ENCODE results near the gene SNX32. TPM values are rescaled to one million over a fixed set of nuclear protein-coding genes. Genes with fewer than 3 reads are reported as not detected.

Gene SNX32
- 0.32 and 1.3 TPM in 2 replicates for total RNA-seq

DNA sequence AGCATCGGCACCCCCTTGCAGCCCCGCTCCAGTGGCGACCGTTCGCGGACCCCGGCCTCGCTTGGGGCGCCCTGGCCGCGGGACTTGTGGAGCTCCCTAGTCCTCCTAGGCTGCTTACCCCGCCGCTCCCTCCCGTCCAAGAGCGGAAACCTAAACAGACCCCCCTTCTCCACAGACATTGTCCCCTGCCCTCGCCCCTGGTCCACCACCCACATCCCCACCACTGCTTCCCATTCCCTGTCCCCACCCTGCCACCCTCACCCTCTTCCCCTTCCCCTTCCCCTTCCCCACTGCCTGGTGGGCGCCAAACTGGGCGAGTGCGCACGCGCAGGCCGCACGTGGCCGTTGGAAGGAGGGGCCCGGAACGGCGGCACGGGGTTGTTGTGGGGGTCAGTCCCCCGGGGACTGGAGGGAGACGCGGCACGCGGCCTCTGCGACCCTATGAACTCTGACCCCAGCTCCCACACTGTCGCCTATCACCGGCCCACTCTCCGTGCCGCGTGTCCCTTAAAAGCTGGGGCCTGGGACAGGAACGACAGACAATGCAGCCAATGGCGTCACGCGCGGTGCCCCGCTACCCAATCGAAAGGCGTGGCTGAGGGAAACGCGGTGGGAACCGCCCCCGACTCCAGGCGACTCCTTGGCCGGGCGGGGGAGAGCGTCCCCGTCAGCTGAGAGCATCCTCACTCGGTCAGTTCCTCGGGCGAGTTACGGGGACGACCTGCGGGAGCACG lies at the start of gene SNX32:
Gene SNX32 (plus strand): TSS at position 667 of the 734 bp plus-strand sequence. CDS start 103 bp downstream, outside the sequence.

DNA sequence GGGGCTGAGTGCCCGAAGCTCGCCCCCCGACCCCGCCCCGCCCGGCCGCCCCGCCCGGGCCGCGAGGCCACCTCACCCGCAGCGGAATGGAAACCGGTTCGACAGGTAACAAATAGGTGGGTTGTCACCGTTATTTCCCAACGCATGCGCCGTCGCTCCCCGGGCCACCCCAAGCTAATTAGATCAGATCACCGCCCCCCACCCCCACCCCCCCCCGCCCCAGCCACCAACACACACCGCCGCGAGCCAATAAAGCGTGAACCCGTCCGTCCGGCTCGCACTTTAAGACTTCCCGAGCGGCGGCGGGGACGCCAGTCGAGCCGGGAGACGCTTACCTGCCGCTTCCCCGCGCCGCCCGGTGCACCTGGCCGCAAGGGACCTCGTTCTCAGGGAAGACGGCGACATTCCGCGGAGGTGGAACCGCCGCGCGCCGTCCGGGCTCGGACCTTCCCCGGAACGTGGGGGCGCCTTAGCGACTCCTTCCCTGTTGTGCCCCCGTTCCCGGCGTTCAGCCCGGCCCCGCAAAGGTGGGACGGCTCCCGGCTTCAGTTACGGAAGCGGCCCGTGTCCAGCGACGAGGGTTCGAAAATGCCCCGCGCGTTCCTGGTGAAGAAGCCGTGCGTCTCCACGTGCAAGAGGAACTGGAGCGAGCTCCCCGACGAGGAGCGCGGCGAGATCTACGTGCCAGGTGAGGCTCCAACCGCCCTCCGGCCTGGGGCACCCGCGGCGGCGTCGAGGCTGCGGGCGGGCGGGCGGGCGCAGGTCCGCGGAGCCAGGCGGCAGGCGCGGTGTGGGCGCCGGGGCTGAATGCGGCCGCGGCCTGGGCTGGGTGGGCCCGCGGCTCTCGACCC lies 46.8 kb upstream of the SNX32 start, which contains the start of gene OVOL1:
Gene OVOL1 (plus strand): TSS at position 278 of the 851 bp plus-strand sequence. CDS start 311 bp downstream, at position 589.

DNA sequence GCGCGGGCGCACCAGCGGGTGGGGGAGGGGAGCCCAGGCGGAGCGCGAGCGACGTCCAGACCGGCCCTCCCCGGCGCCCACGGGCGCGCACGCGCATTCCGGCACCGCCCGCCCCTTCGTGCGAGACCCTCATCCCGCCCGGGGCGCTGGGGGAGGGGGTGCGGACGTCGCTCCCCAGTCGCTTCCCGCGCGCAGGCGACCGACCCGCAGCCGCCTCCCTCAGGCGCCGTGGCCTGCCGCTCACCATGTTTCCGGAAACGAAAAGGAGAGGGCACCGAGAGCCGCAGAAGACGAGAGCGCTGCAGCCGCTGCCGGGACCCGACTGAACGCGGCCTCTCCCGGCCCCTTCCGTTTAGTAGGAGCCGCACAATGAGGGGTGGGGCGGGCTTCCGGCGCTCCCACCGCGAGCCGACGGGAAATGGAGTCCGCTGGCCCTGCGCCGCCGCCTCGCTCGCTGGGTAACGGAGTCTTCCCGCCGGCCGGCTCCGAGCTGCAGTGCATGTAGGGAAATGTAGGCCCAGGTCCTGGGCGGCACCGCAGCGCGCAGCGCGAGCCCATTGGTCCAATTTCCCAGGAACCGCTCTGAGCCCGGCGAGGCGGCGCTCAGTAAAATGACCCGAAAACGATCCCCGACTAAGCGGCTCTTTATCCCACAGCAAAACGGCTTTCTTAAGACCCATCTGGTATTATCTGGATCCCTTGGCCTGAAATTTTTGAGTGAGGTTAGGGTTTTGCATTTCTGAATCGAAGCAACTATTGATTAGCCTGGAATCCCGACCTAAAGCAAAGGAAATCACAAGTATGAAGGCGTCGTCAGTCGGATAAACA lies 24.3 kb downstream of the SNX32 start, which contains the start of gene CFL1:
Gene CFL1 (minus strand): TSS at position 328 of the 828 bp plus-strand sequence. CDS start 81 bp downstream, at position 247.

DNA sequence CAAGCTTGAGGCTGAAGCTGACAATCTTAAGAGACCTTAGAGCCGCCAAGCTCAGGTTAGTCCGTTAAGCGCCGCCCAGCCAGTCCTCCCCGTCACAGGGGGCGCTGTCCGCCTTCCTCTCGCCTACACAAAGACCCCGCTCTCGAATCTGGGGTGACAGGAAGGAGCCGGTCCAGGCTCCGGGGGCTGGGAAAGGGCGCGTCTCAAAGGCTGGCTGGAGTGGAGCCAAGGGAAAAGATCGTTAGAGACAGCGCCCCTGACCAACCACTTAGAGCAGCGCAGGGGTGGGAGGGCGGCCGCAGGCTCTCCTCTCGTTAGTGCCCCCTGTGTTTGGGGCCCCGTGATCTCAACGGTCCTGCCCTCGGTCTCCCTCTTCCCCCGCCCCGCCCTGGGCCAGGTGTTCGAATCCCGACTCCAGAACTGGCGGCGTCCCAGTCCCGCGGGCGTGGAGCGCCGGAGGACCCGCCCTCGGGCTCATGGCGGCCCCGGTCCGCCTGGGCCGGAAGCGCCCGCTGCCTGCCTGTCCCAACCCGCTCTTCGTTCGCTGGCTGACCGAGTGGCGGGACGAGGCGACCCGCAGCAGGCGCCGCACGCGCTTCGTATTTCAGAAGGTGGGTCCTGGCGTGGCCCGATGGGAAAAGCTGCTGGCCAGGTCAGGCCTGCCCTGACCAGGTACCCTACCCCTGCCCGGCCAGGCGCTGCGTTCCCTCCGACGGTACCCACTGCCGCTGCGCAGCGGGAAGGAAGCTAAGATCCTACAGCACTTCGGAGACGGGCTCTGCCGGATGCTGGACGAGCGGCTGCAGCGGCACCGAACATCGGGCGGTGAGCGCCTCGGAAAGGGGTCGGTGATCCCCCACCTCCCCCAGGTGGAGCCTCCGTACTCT lies 26.8 kb downstream of the SNX32 start, which contains the start of gene MUS81:
Gene MUS81 (plus strand): TSS at position 156 of the 887 bp plus-strand sequence. CDS start 321 bp downstream, at position 477.

DNA sequence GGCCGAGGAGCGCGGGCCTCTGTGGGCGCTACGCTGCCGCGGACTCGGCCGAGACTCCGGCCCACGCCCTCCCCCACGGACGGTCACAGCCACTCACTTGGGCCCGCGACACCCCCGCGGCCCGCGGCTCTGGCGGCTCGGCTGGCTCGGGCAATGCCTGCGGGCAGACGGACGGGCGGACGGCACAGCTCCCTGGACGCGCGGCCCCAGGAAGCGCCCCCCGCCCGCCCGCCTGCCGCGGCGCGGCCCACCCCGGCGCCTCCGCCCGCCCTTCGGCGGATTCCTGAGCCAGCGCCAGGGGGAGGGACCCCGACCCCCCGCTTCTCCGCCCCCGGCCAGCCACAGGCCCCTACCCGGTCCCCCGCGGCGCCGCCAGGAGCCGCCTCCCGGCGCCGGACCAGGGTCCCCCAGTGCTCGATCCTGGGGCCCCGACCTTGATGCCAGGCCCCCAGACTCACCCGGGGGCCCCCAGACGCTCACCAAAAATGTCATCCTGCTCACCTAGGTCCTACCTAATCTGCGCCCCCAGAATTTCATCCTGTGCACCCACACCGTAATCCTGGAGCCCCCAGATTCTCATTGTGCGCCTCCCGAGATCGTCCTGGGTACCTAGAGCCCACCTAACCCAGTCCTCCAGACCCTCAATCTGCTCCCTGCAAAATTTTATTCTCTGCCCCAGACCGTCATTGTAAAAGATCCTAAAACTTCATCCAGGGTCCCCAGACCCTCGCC lies 39.0 kb downstream of the SNX32 start, which contains the start of gene EFEMP2:
Gene EFEMP2 (minus strand): TSS at position 215 of the 732 bp plus-strand sequence. CDS start 446 bp downstream, outside the sequence.

DNA sequence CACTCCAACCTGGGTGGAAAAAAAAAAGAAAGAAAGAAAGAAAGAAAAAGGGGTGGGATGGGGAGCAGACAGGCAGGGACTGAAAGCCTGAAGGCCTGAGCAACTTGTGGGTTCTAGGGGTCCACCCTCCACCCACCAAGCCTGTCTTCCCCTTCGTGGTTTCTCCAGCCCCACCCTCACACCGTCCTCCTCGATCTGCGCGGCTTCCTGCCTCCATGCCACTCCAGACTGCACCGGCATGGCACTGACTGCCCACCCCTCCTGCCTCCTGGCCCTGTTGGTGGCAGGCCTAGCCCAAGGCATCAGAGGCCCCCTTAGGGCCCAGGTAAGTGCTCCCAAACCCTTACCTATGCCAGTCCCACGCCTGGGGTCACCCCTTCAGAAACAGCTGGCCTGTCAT lies 45.9 kb downstream of the SNX32 start, which contains the start of gene CTSW:
Gene CTSW (plus strand): TSS at position 221 of the 400 bp plus-strand sequence. CDS start 18 bp downstream, at position 239.

DNA sequence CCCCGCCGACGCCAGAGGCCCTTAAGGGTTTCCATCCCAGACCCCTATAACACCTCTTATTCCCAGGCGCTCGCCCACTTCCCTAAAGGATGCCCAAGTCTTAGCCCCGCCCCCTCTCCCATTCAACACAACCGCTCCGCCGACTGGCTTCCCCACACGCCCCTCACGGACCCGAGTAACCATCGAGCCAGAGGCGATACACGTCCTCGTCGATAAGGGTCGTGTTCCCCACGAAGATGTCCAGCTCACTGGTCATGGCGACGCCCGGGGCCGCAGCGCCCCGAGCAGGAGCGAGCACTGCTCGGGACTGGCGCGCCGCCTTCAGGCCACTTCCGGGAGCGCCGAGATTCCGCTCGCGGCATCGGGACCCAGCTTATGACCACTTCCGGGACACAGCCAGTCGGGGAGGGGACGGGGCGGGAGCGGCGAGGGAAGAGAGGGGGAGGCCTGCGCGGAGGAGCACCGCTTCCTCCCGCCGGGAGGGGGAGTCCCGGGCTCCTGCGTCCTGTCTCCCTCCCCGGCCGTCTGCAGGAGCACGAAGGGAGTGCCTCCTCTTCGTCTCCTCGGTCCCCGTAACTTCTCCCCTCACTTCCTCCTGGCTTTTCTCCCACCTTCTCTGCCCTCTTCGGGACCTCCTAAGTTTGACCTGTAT lies 54.5 kb downstream of the SNX32 start, which contains the start of gene FIBP:
Gene FIBP (minus strand): TSS at position 309 of the 652 bp plus-strand sequence. CDS start 53 bp downstream, at position 256.

DNA sequence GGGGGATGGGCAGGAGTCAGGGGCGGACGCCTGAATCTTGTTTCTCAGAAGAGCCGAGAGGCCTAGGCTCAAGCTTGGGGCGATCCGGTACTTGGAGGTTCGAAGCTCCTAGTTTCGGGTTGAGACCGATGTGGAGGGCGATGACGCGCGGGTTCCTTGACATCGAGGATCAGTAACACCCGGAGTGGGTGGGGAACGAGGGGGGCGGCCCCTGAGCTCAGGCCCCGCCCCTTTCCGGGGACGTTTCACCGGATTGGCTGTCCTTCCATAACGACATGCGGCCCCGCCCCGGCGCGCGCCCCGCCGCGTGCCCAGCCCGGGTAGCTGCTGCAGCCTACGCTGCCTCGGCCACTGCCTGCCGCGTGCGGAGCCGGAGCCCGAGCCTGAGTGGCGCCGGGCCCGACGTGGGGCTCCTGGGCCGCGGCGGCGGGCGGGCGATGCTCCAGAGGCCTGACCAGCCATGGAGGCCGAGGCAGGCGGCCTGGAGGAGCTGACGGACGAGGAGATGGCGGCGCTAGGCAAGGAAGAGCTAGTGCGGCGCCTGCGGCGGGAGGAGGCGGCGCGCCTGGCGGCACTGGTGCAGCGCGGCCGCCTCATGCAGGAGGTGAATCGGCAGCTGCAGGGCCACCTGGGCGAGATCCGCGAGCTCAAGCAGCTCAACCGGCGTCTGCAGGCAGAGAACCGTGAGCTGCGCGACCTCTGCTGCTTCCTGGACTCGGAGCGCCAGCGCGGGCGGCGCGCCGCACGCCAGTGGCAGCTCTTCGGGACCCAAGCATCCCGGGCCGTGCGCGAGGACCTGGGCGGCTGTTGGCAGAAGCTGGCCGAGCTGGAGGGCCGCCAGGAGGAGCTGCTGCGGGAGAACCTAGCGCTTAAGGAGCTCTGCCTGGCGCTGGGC lies 56.8 kb downstream of the SNX32 start, which contains the start of gene CCDC85B:
Gene CCDC85B (plus strand): TSS at position 350 of the 895 bp plus-strand sequence. CDS start 111 bp downstream, at position 461.

DNA sequence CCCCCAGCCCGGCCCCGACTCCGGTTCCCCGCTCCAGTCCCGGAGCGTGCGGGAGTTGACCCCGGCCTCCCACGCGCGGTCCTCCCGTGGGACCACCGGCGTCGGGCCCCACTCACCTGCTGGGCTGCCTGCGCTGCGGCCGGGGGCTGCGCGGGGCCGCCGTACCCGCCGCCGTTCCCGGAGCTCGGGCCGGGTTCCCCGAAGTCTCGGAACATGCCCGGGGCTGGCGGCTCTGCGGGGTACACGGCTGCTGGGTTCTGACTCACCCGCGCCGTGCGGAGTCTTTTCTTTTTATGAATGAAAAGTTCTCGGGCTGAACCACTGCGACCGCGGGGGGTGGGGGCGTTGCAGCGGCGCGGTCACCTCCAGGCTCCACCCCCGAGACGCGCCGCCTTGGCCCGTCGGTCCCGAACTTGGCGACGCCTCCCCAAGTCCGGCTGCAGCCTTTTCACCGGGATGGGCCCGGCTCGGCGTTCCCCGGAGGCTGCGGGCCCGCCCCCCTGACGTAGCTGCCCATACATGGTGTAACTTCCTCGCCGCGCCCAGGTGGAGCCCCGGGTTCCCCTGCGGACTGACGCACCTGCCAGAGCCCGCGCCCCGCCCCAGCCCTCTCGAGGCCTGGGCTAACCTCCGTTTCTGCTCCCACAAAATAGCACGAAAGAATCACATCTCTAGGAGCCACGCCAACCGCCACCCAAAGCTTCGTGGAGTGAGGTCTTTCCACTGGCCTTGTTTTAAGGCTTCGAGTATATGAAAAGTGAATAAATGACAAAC lies 66.5 kb downstream of the SNX32 start, which contains the start of gene FOSL1:
Gene FOSL1 (minus strand): TSS at position 264 of the 774 bp plus-strand sequence. CDS start 49 bp downstream, at position 215.

Other genes starting within 250 kb of the SNX32 start
- not detected in 2 replicates for gene KCNK7, start 238.2 kb upstream of the SNX32 start, total RNA-seq
- gene MAP3K11, start 219.7 kb upstream of the SNX32 start, total RNA-seq: 38.1 and 39.9 TPM in 2 replicates
- 27.1 and 30.1 TPM in 2 replicates for gene PCNX3, start 218.2 kb upstream of the SNX32 start, total RNA-seq
- gene SIPA1, start 195.9 kb upstream of the SNX32 start, total RNA-seq: 8.3 and 10.7 TPM in 2 replicates
- 50.2 and 56.4 TPM in 2 replicates for gene RELA, start 171.0 kb upstream of the SNX32 start, total RNA-seq
- gene KAT5, start 121.7 kb upstream of the SNX32 start, total RNA-seq: 23.8 and 33.6 TPM in 2 replicates
- gene RNASEH2C, start 113.2 kb upstream of the SNX32 start, total RNA-seq: 55.7 and 59.4 TPM in 2 replicates
- 11.2 and 14.4 TPM in 2 replicates for gene AP5B1, start 53.0 kb upstream of the SNX32 start, total RNA-seq
- not detected in 2 replicates for gene OVOL1, start 46.9 kb upstream of the SNX32 start, total RNA-seq
- gene CFL1, start 24.2 kb downstream of the SNX32 start, total RNA-seq: 1,265 and 1,321 TPM in 2 replicates
- gene MUS81, start 26.5 kb downstream of the SNX32 start, total RNA-seq: 32.7 and 38.1 TPM in 2 replicates
- gene EFEMP2, start 38.8 kb downstream of the SNX32 start, total RNA-seq: 199 and 280 TPM in 2 replicates
- not detected in 2 replicates for gene CTSW, start 45.9 kb downstream of the SNX32 start, total RNA-seq
- 101 and 125 TPM in 2 replicates for gene FIBP, start 54.5 kb downstream of the SNX32 start, total RNA-seq
- 75.8 and 91.2 TPM in 2 replicates for gene CCDC85B, start 56.7 kb downstream of the SNX32 start, total RNA-seq
- gene FOSL1, start 66.4 kb downstream of the SNX32 start, total RNA-seq: 33.4 and 37.7 TPM in 2 replicates
- gene C11orf68, start 85.1 kb downstream of the SNX32 start, total RNA-seq: 12.3 and 14.6 TPM in 2 replicates
- 122 and 141 TPM in 2 replicates for gene DRAP1, start 85.5 kb downstream of the SNX32 start, total RNA-seq
- not detected in 2 replicates for gene TSGA10IP, start 111.5 kb downstream of the SNX32 start, total RNA-seq
- gene SART1, start 127.8 kb downstream of the SNX32 start, total RNA-seq: 23.3 and 25.5 TPM in 2 replicates
- gene EIF1AD, start 168.2 kb downstream of the SNX32 start, total RNA-seq: 24.9 and 36.8 TPM in 2 replicates
- 48.0 and 54.7 TPM in 2 replicates for gene BANF1, start 168.5 kb downstream of the SNX32 start, total RNA-seq
- 0.32 TPM in 1 of 2 replicates, not detected in the other for gene CST6, start 178.0 kb downstream of the SNX32 start, total RNA-seq
- not detected in 2 replicates for gene CATSPER1, start 192.5 kb downstream of the SNX32 start, total RNA-seq
- not detected in 2 replicates for gene GAL3ST3, start 215.2 kb downstream of the SNX32 start, total RNA-seq
- gene SF3B2, start 218.4 kb downstream of the SNX32 start, total RNA-seq: 103 and 107 TPM in 2 replicates
- gene PACS1, start 236.3 kb downstream of the SNX32 start, total RNA-seq: 40.3 and 48.8 TPM in 2 replicates

Measured in cardiac atrium fibroblast (primary cell).